Fibroblast of lung (primary cell): Measurements from ENCODE around the gene WDFY2.

Source experiments
- CTCF ChIP-seq, 2 donors: IDR thresholded peaks in 1 of 2; conservative IDR thresholded peaks in 1 of 2; 1 replicate in 1 of 2; 2 replicates in 1 of 2; pipeline ENCODE4 v1.5.1; 2011 to 2012; ENCODE audit warnings: low read length in 2 of 2, control low read depth in 1 of 2, inconsistent platforms in 1 of 2, low read depth in 1 of 2, mild to moderate bottlenecking in 1 of 2
- EZH2 ChIP-seq: IDR thresholded peaks from 2 replicates; pipeline ENCODE4 v1.5.1; 2012; ENCODE audit warnings: low read length, control low read depth, mild to moderate bottlenecking; ENCODE audit errors: missing control alignments

GRCh38 chr13:51723529-51723928, 139.3 kb downstream of the WDFY2 start:
- TF ChIP-seq CTCF (conservative IDR thresholded peaks at IDR 0.05 in 1 of 2, IDR thresholded peaks at IDR 0.05 in 1 of 2; ENCODE audit: low read depth in 1 of 2, low read length in 2 of 2) (no peak), EZH2 (no peak)
